Measurements from ENCODE around the gene USP35. TPM values are rescaled to one million over a fixed set of nuclear protein-coding genes. Genes with fewer than 3 reads are reported as not detected.

USP35 gene
- total RNA-seq, 1 experiment from 2014 or later, result 5.1 TPM

GRCh38 chr11:78197816-78198215 is 9.1 kb downstream of the USP35 start:
- DNase-seq (ENCODE audit: low spot score), result no peak

GRCh38 chr11:78199015-78199652 is 10.4 kb downstream of the USP35 start:
- no peak for DNase-seq (ENCODE audit: low spot score)

- no peak for DNase-seq (ENCODE audit: low spot score)
These were observed 10.9 kb downstream of the USP35 start for GRCh38 chr11:78199653-78200015.

- DNase-seq (ENCODE audit: low spot score), result no peak
These were observed 11.3 kb downstream of the USP35 start for GRCh38 chr11:78200061-78200460.

- no peak for DNase-seq (ENCODE audit: low spot score)
These were observed 11.8 kb downstream of the USP35 start for GRCh38 chr11:78200553-78200952.

- no peak for DNase-seq (ENCODE audit: low spot score)
These were observed 12.5 kb downstream of the USP35 start for GRCh38 chr11:78201096-78201818.

- DNase-seq (ENCODE audit: low spot score), result no peak
These were observed 14.0 kb downstream of the USP35 start for GRCh38 chr11:78202733-78203167.

- DNase-seq (ENCODE audit: low spot score), result no peak
These were observed 14.5 kb downstream of the USP35 start for GRCh38 chr11:78203184-78203583.

- no peak for DNase-seq (ENCODE audit: low spot score)
These were observed 16.5 kb downstream of the USP35 start for GRCh38 chr11:78205256-78205655.

GRCh38 chr11:78205691-78206090 is 17.0 kb downstream of the USP35 start:
- no peak for DNase-seq (ENCODE audit: low spot score)

GRCh38 chr11:78207532-78208256 is 19.0 kb downstream of the USP35 start:
- no peak for DNase-seq (ENCODE audit: low spot score)

- DNase-seq (ENCODE audit: low spot score), result no peak
These were observed 19.8 kb downstream of the USP35 start for GRCh38 chr11:78208257-78209165.

- no peak for DNase-seq (ENCODE audit: low spot score)
These were observed 20.8 kb downstream of the USP35 start for GRCh38 chr11:78209478-78209877.

- DNase-seq (ENCODE audit: low spot score), result no peak
These were observed 21.4 kb downstream of the USP35 start for GRCh38 chr11:78210000-78210608.

- DNase-seq (ENCODE audit: low spot score), result no peak
These were observed 22.8 kb downstream of the USP35 start for GRCh38 chr11:78211565-78211964.

- no peak for DNase-seq (ENCODE audit: low spot score)
These were observed 24.1 kb downstream of the USP35 start for GRCh38 chr11:78212586-78213371.

- DNase-seq (ENCODE audit: low spot score), result no peak
These were observed 25.0 kb downstream of the USP35 start for GRCh38 chr11:78213526-78214330.

GRCh38 chr11:78214331-78215194 is 25.8 kb downstream of the USP35 start:
- no peak for DNase-seq (ENCODE audit: low spot score)

GRCh38 chr11:78216021-78216420 is 27.3 kb downstream of the USP35 start:
- no peak for DNase-seq (ENCODE audit: low spot score)

Data from HT-29 (cell line).